T-helper 2 cell (primary cell): ENCODE measurements around the gene TMEM150C.
A peak's percentile ranks its signal among the peaks of the same experiment; 100 is the strongest.
"Not testable (repeated sequence)": the region's sequence is repeated elsewhere in the genome, so short reads cannot be mapped to it uniquely, and the experiment has no call there.

ENCODE experiments used
- DNase-seq, 5 experiments: peaks; one replicate each; pipeline versions ENCODE4 v3.0.0 to v3.0.0-alpha.2; 2012 to 2022

The TMEM150C gene

GRCh38 chr4:82567444-82567843 lies 5.7 kb upstream of the TMEM150C start:
- DNase-seq = no peak

DNA sequence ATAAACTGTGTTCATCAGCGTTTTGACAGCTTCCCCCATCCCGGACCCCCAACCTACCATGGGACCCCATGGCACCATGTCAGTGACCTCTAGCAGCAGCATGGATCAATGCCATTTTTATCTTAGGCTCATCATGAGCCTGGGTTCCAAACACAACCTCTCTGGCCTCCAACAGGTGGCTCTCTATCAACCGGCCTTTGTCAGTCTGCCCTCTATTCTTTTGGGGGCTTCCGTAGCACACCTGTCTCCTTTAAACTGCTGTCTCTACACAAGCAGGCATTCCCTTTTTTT lies 721 bp upstream of the TMEM150C start:
- DNase-seq = no peak

- DNase-seq = peak in 1 of 5 experiments; percentile 2
These were observed 669 bp downstream of the TMEM150C start for GRCh38 chr4:82560853-82561785.

DNA sequence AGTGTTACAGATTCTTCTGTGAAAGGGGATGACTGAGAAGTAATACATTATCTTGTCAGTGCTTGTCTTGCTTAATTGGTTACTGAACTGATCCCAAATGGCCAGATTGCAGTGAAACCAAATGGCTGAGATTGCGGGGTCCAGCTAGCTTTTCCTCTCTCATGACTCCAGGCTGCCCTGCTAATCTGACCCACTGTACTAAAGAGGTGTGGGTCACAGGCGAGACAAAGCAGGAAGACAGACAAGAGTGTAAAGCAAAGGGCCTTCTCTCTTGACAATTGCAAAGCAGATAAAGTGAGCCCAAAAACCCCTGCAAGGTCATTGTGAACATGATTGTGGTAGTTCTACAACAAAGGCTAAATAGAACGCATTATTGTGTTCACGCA lies 2.1 kb downstream of the TMEM150C start:
- DNase-seq = no peak

- DNase-seq = not testable (repeated sequence)
These were observed 2.6 kb downstream of the TMEM150C start for GRCh38 chr4:82559090-82559734.

GRCh38 chr4:82555276-82555675 lies 6.5 kb downstream of the TMEM150C start:
- no peak for DNase-seq

DNA sequence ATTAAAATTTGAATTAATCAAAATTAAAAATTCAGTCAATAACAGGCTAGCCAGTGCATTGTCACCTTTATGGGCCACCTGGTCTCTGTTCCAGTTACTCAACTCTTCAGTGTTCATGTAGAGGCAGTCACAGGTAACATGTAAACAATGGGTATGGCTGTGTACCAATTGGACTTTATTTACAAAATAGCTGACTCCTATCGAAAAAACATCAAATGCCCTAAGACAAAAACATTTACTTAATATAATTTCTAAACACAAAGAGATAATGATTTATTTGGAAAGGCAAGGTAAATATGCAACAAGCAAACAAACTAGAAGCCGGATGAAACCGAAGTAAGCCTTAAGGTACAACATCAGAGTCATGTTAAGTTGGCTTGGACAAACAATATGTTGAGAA lies 8.8 kb downstream of the TMEM150C start:
- DNase-seq = no peak

DNA sequence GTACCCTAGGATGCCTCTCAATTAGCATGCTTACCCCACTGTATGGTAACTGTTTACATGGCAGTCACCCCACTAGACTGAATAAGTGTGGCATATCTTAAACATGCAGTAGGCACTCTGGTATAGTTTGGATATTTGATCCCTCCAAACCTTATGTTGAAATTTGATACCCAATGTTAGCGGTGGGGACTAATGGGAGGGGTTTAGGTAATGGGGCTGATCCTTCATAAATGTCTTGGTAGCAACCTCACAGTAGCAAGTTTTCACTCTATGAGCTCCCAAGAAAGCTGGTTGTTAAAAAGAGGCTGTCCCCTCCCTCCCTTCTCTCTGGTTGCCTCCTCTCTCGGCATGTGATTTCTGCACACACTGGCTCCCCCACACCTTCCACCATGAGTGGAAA lies 10.1 kb downstream of the TMEM150C start:
- no peak for DNase-seq

- not testable (repeated sequence) for DNase-seq
These were observed 13.9 kb downstream of the TMEM150C start for GRCh38 chr4:82547850-82548249.

DNA sequence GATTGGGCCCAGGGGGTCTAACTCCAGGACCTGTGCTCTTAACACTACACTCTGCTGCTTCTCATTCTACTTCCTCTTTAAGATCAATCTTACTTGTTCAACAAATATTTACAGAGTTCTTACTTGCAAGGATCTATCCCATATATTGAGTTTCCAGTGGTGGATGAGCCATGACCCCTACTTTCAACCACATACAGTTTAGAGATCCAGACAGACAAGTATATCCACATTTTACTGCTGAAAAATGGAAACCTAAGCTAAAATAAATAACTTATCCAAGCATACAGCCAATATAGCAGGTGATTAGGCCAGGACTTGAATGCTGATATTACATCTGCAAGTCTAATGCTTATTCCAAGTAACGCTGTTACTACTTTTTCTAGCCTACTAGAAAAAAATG lies 18.7 kb downstream of the TMEM150C start:
- DNase-seq = no peak

DNA sequence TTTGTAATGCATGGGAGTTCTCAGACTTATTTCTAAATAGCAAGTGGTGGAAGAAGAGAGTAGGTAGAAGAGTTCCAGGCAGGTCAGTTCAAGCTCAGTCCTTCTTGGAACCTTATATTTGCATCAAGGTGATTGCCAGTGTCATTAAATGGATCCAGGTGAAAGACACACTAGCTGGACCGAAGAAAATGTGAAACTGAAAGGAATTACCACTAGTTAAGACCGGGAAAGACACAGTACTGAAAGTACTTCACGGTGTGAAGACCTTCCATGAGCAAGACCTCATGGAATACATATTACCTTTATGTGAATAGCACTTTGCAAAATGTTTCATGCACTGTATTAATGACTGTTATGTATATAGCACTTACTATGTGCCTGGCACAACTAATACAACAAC lies 19.1 kb downstream of the TMEM150C start:
- DNase-seq = no peak

DNA sequence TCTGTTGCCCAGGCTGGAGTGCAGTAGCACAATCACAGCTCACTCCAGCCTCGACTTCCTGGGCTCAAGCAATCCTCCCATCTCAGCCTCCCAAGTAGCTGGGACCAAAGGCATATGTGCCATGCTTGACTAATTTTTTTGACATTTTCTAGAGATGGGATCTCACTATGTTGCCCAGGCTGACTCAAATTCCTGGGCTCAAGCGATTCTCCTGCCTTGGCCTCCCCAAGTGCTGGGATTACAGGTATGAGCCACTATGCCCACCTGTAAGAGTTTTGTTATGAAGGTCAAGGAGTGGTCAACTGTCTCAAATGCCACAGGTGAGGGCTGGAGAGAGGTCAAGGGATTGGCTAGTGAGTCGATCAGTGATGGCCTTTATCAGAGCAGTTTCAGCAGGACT lies 32.5 kb downstream of the TMEM150C start:
- DNase-seq = no peak

GRCh38 chr4:82528868-82529267 lies 32.9 kb downstream of the TMEM150C start:
- DNase-seq = no peak

GRCh38 chr4:82528074-82528473 lies 33.7 kb downstream of the TMEM150C start:
- no peak for DNase-seq

- DNase-seq = no peak
These were observed 36.4 kb downstream of the TMEM150C start for GRCh38 chr4:82525307-82525911.

DNA sequence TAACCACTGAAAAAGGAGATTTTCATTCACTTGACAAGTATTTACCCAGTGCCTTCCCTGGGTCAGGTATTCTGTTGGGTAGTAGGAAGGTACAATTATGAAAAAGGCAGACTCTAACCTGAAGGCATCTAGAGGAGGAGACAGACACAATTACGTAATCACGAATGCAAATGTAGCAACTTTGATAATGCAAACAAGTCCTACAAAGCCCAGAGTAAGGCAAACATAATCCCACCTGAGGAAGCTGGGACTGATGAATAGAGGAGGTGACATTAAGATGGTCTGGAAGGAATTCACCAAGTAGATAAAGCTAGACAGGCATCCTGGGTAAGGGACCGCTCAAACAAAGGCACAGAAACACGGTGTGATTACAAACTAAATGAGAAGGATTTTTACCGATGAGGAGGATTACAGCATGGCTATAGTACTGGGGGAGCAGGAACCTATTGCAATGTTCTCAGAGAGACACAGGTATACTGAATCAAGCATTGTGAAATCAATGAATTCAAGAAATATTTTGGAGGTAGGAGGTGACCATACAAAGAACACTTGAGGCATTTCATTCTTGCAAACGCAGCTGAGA lies 37.1 kb downstream of the TMEM150C start:
- DNase-seq = no peak

DNA sequence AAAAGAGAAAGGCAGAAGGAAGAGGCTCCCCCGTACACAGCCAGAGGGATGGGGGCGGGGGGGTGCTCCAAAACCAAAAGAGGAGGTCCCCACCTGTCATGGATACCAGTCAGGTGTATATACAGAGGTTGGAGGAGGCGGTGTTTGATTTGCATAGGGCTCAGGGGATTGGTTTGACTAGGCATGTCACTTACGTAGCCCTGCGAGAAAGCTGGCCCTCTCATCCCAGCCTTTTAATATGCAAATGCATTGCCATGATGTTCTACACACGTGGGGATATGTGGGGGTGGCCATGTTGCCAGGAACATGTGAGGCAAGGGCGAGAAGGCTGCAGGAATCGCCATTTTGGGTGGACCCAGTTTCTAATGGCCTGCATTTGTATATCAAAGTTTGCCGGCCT lies 38.6 kb downstream of the TMEM150C start:
- DNase-seq = no peak

DNA sequence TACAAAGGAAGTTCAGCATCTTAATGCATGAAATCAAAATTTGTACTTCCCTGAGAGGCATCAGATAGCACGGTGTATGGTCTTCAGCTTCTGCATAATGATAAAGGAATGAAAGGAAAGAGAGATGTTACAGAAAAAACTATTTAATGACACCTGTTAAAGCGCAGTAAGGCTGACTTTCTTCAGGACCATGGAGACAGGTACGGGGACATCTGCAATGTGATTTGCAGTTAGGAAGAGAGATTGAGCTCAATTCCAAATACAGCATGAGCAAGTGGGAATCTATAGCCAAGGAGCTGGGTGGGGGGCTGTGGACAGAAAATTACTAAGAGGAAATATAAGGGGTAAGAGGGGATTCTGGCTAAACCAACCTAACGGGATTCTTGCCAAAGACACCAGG lies 39.3 kb downstream of the TMEM150C start:
- DNase-seq = no peak

GRCh38 chr4:82521283-82521682 lies 40.5 kb downstream of the TMEM150C start:
- no peak for DNase-seq

DNA sequence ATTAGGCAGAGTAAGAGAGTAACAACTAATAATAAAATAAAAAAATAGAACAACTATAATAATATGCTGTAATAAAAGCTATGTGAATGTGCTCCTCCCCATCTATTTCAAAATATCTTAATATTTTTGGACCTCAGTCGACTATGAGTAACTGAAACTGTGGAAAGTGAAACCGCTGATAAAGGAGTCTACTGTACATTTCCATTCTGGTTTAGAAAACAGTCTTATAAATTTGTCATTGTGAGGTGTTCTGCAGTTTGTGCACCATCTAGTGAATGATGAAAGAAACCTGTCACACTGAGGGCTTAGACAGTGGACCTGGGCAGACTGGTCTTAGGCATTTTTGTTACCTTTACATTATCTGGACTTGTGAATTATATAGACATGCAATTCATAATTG lies 42.0 kb downstream of the TMEM150C start:
- DNase-seq = no peak

GRCh38 chr4:82519072-82519471 lies 42.7 kb downstream of the TMEM150C start:
- DNase-seq = no peak

DNA sequence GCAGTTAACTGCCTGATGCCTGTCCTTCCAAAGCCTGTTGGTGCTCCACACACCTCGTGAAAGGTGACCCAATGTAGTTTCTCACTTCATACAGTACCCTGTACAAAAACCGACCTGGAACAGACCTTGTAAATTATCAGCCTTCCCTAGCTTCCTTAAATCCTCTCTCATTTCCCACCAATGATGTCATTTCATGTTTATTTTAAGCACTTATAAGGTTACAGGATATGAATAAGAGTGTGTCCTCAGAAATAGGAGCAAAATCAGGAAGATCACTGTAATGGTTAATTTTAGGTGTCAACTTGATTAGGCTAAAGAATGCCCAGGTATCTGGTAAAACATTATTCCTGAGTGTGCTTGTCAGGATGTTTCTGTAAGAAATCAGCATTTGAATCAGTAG lies 44.7 kb downstream of the TMEM150C start:
- DNase-seq = no peak

DNA sequence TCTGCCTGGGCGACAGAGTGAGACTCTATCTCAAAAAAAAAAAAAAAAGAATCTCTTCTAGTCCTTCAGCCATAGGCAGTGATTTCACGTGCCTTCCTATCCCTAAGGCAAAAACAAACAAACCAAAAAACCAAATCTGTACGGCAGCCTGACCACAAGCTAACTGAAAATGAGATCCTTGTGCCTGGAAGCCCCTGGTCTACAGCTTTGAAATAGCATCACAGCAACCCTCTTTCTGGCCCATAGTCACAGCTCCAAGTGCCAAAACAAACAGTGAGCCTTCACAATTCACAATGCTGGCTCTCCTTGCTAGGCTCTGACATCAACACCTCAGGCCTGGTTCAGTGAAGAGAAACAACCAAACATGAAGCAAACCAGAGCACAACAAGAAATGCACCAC lies 46.1 kb downstream of the TMEM150C start:
- DNase-seq = peak in 1 of 5 experiments; percentile 3

GRCh38 chr4:82513382-82513781 lies 48.4 kb downstream of the TMEM150C start:
- DNase-seq = peak in 1 of 5 experiments; percentile 12
